Activated CD4-positive, alpha-beta T cell treated with anti-CD3 and anti-CD28 coated beads, Interleukin-2, amount 50 U/mL, for 4 hours (primary cell): ENCODE results near the gene ST6GALNAC1.

Experiments
- DNase-seq, 2 experiments: peaks; one replicate each; pipeline ENCODE4 v3.0.0-alpha.2; 2020

Gene ST6GALNAC1

DNA sequence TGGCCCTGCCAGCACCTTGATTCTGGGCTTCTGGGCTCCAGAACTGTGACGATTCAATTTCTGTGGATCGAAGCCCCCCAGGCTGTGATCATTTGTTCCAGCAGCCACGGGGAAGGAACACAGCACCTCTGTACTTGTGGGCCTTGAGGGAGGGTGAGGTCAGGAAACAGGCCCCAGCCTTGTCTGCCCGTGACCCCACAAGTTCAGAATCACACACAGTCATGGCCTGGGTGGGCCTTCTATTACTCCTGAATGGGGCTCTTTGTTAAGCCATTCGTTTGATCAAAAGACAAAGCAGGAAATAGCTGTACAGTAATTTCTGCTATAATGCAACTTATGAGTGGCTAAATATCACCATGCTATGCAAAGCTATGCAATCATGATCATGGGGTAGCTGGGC, 68.0 kb downstream of the ST6GALNAC1 start:
- DNase-seq, result no peak
